HL-60 (cell line): ENCODE results near the gene ALK.

Source experiments
- GABPA ChIP-seq: IDR thresholded peaks from 2 replicates; pipeline ENCODE4 v1.6.1; 2012; ENCODE audit warnings: low read depth
- POLR2AphosphoS5 ChIP-seq: IDR thresholded peaks from 2 replicates; pipeline ENCODE4 v1.6.1; 2012; ENCODE audit warnings: low read depth
- SPI1 ChIP-seq: IDR thresholded peaks from 2 replicates; pipeline ENCODE4 v1.6.1; 2012; ENCODE audit warnings: low read depth, mild to moderate bottlenecking, borderline replicate concordance
- TF ChIP-seq, protein P1 (sequence below): IDR thresholded peaks from one replicate; pipeline ENCODE4 v1.5.1; 2011; ENCODE audit warnings: low read length, control low read depth, inconsistent platforms; ENCODE audit not compliant: insufficient read depth
- TF ChIP-seq, protein P2 (sequence below): IDR thresholded peaks from 2 replicates; pipeline ENCODE4 v1.6.1; 2012; ENCODE audit warnings: low read depth; ENCODE audit not compliant: insufficient replicate concordance

DNA sequence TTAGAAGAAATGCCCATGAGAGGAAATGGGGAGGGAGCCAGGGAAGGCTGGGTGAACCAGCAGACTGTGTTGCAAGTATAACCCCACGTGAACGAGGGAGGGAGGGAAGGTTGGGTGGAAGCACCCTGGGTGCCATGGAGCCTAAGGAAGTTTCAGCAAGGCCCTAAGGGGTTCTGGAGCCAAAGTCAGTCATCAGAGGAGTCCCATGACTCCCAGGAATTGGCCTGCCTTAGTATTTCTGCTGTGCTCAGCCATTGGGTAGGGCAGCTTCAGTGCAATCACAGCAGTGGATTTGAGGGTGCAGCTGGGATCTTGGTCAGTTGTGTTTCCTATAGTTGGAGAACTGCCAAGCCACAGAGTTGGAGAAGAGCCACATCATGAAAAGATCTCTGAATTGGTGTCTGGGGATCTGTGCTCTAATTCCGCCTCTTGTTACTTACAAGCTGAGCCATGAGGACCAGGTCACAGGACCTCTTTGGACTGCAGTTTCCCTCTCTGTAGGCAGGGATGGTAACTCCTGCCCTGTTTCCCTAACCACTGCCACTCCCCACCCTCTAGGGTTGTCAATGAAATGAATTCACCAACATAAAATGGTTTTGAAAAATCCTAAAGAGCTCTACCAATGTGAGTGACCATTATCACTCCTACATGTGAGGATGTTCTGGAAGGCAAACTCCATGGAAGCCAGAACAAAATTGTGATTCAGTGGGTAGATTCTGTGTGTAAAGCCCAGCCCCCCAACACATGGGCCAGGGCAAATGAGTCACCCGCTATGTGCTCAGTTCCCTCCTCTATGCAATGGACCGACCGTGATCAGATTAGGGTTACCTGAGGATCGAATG lies 697.3 kb downstream of the ALK start:
- TF ChIP-seq, protein P1, sequence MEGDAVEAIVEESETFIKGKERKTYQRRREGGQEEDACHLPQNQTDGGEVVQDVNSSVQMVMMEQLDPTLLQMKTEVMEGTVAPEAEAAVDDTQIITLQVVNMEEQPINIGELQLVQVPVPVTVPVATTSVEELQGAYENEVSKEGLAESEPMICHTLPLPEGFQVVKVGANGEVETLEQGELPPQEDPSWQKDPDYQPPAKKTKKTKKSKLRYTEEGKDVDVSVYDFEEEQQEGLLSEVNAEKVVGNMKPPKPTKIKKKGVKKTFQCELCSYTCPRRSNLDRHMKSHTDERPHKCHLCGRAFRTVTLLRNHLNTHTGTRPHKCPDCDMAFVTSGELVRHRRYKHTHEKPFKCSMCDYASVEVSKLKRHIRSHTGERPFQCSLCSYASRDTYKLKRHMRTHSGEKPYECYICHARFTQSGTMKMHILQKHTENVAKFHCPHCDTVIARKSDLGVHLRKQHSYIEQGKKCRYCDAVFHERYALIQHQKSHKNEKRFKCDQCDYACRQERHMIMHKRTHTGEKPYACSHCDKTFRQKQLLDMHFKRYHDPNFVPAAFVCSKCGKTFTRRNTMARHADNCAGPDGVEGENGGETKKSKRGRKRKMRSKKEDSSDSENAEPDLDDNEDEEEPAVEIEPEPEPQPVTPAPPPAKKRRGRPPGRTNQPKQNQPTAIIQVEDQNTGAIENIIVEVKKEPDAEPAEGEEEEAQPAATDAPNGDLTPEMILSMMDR, result no peak
- TF ChIP-seq, protein P2, sequence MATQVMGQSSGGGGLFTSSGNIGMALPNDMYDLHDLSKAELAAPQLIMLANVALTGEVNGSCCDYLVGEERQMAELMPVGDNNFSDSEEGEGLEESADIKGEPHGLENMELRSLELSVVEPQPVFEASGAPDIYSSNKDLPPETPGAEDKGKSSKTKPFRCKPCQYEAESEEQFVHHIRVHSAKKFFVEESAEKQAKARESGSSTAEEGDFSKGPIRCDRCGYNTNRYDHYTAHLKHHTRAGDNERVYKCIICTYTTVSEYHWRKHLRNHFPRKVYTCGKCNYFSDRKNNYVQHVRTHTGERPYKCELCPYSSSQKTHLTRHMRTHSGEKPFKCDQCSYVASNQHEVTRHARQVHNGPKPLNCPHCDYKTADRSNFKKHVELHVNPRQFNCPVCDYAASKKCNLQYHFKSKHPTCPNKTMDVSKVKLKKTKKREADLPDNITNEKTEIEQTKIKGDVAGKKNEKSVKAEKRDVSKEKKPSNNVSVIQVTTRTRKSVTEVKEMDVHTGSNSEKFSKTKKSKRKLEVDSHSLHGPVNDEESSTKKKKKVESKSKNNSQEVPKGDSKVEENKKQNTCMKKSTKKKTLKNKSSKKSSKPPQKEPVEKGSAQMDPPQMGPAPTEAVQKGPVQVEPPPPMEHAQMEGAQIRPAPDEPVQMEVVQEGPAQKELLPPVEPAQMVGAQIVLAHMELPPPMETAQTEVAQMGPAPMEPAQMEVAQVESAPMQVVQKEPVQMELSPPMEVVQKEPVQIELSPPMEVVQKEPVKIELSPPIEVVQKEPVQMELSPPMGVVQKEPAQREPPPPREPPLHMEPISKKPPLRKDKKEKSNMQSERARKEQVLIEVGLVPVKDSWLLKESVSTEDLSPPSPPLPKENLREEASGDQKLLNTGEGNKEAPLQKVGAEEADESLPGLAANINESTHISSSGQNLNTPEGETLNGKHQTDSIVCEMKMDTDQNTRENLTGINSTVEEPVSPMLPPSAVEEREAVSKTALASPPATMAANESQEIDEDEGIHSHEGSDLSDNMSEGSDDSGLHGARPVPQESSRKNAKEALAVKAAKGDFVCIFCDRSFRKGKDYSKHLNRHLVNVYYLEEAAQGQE, result no peak
- TF ChIP-seq GABPA, result no peak
- no peak for TF ChIP-seq POLR2AphosphoS5
- TF ChIP-seq SPI1, result no peak
